Body of pancreas (tissue), 4 donors: ENCODE measurements around the gene ZNF497. TPM values are rescaled to one million over a fixed set of nuclear protein-coding genes. Genes with fewer than 3 reads are reported as not detected.

ENCODE experiments used
- ATAC-seq: fragments of 150-250 bp; one replicate; pipeline ENCODE4 v1.9.1; 2016
- DNase-seq, 4 donors: peaks; one replicate each; pipeline ENCODE4 v3.0.0-alpha.2; 2019
- H3K27ac ChIP-seq, 4 donors: fragments of 200-600 bp; sonication (generic); 1 replicate in 3 of 4; 2 replicates in 1 of 4; pipeline versions ENCODE4 v1.5.1 to v1.6.1; 2016 to 2019; ENCODE audit warnings: mild to moderate bottlenecking in 1 of 4, mixed read lengths in 1 of 4, moderate library complexity in 1 of 4
- H3K27me3 ChIP-seq, 2 donors: fragments of 200-600 bp; sonication (generic); one replicate each; pipeline ENCODE4 v1.6.0; 2016; ENCODE audit warnings: mild to moderate bottlenecking in 1 of 2
- H3K36me3 ChIP-seq, 2 donors: fragments of 200-600 bp; sonication (generic); replicated peaks in 1 of 2; 2 replicates each; pipeline ENCODE4 v1.5.1; 2016; ENCODE audit warnings: low read depth in 2 of 2; ENCODE audit not compliant: insufficient read depth in 1 of 2
- H3K4me1 ChIP-seq: fragments of 200-600 bp; sonication (generic); one replicate; pipeline ENCODE4 v1.6.0; 2016
- H3K4me3 ChIP-seq, 2 donors: fragments of 200-600 bp; sonication (generic); 1 replicate in 1 of 2; 2 replicates in 1 of 2; pipeline ENCODE4 v1.5.1; 2016 to 2019
- H3K9me3 ChIP-seq, 3 donors: fragments of 200-600 bp; sonication (generic); 1 replicate in 2 of 3; 2 replicates in 1 of 3; pipeline ENCODE4 v1.5.1; 2016
- CTCF ChIP-seq, 7 experiments: fragments of 450-650 bp in 4 of 7; fragments of 200-600 bp in 3 of 7; sonication (generic) in 3 of 7; IDR thresholded peaks; one replicate each; pipeline ENCODE4 v1.5.1; 2016 to 2019; ENCODE audit warnings: antibody characterized with exemption in 7 of 7
- POLR2A ChIP-seq, 3 donors: fragments of 450-650 bp; IDR thresholded peaks; one replicate each; pipeline ENCODE4 v1.6.1; 2016; ENCODE audit warnings: antibody characterized with exemption in 3 of 3, mild to moderate bottlenecking in 2 of 3
- WGBS, 2 donors: methylation state at CpG; one replicate each; pipeline ENCODE4 v1.1.5; 2017; 5-methylcytosine and 5-hydroxymethylcytosine counted together
- intact Hi-C: fragments of 100-400 bp; cut with DNase I; formaldehyde crosslinking; loops from one replicate; pipeline ENCODE4 v1.15.1; 2023
- total RNA-seq, 2 donors: library from RNA; depleted of rRNA; stranded (reverse); fragments of >200 nt; gene quantifications; one replicate each; pipeline ENCODE4 v1.1.0, GENCODE V29; 2016

The ZNF497 gene
- total RNA-seq, 2 donors from 2014 or later = 4.6 to 4.7 TPM

DNA sequence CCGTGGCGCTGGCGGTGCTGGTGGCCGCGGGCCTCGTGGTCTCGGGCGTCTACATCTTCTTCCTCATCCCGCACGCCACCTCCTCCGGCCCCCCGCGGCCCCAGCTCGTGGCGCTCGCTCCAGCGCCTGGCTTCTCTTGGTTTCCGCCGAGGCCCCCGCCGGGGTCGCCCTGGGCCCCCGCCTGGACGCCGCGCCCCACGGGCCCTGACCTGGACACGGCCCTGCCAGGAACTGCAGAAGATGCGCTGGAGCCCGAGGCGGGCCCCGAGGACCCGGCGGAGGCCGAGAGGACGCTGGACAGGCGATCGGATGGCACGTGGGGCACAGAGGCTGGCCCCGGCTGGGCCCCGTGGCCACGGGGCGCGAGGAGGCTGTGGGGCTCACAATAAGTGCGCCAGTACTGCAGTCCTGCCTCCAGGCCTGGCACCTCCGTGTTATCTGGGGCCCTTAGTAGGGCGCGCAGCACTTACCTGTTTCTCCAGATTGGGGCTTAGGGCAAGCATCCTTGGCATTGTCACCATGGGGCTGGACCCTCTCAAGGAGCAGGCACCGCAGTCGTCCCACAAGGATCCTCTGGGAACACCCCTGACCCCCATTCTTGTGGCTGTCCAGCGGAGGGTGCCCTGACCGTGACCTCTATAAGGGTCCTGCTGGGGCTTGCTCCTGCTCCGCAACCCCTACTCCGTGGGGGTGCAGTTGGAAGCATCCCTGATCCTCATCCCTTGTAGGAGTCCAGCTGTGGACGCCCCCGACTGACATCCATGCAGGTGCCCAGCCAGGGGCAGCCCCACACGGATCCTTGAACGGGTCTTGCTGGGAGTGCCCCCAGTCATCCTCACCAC is 34.4 kb upstream of the ZNF497 start:
- Histone ChIP-seq H3K4me3 (no peak overlapping the region), H3K27ac (no peak overlapping the region), H3K9me3 (no peaks in the 10 kb centered on the region), H3K36me3 (peaks cover 17 to 18% of the 10 kb centered on the region in 2 donors), H3K4me1 (peaks cover 22% of the 10 kb centered on the region), H3K27me3 (no peaks in the 10 kb centered on the region)
- ATAC-seq = no peak
- intact Hi-C loops = no loop called here
- 24 to 30% methylated on average over 6 to 51 of the region's 58 CpGs for WGBS, 2 donors
- TF ChIP-seq CTCF (IDR thresholded peaks at IDR 0.05) = no peak
- no peak for TF ChIP-seq POLR2A (IDR thresholded peaks at IDR 0.05)
- DNase-seq = no peak

GRCh38 chr19:58395979-58396627 is 33.6 kb upstream of the ZNF497 start:
- 5% methylated on average over 21 to 55 of the region's 75 CpGs for WGBS, 2 donors
- intact Hi-C loops = no loop called here
- H3K36me3 ChIP-seq = peaks cover 17 to 21% of the 10 kb centered on the region in 2 donors
- H3K9me3 ChIP-seq = no peaks in the 10 kb centered on the region
- TF ChIP-seq CTCF (IDR thresholded peaks at IDR 0.05) = no peak
- peak in 1 of 3 donors; percentile 26 for TF ChIP-seq POLR2A (IDR thresholded peaks at IDR 0.05)
- no peak overlapping the region for H3K27ac ChIP-seq
- DNase-seq = no peak
- H3K27me3 ChIP-seq = no peaks in the 10 kb centered on the region
- H3K4me1 ChIP-seq = peaks cover 26% of the 10 kb centered on the region
- no peak for ATAC-seq
- H3K4me3 ChIP-seq = no peak overlapping the region

DNA sequence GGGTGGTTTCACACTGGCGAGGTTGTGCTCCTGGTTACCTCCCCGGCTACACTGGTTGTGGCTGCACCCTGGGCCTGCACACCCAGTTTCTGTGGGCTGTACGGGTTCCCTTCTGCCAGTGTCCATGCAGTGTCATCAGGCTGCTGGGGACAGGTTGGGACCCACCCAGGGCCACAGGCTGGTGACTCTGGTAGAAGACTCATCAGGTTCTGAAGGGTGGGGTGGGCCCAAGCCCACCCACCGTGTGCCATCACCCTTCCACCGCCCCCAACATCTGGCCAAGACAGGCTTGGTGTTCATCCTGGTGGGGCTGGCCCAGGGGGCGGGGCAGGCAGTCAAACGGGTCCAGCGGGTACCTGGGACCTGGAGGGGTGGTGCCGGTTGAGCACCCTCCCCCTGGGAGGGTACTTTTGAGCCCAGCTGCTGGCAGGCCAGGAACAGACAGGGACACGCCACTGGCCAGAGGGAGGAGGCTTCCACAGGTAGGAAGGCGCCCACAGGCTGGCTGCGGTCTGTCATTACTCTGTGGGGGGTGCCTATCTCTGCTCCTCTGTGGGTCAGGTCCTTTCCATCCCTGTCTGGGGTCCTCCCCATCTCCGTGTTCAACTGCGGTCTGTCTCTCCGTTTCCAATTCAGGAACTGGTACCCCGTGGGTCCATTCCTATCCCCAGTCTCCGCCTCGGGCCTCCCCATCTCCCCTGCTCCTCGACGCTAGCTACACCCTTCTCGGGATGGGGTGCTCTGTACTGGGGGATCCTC is 32.8 kb upstream of the ZNF497 start, which contains the start of gene RNF225:
TSS of gene RNF225 (plus strand) at position 437 of the 759 bp plus-strand sequence. CDS start 434 bp downstream, outside the sequence.
- peaks cover 17 to 23% of the 10 kb centered on the region in 2 donors for H3K36me3 ChIP-seq
- H3K4me1 ChIP-seq = peaks cover 27% of the 10 kb centered on the region
- H3K9me3 ChIP-seq = no peaks in the 10 kb centered on the region
- intact Hi-C loops = no loop called here
- WGBS, 2 donors = 28 to 30% methylated on average over 10 to 20 of the region's 21 CpGs
- TF ChIP-seq CTCF (IDR thresholded peaks at IDR 0.05) = no peak
- TF ChIP-seq POLR2A (IDR thresholded peaks at IDR 0.05) = peak in 2 of 3 donors; percentile 4 to 30
- ATAC-seq (peak; percentile 63), DNase-seq (peak in 2 of 4 donors; percentile 43 to 48)
- no peaks in the 10 kb centered on the region for H3K27me3 ChIP-seq
- H3K27ac ChIP-seq = no peak within 1 kb of the TSS
- H3K4me3 ChIP-seq = no peak within 1 kb of the TSS

DNA sequence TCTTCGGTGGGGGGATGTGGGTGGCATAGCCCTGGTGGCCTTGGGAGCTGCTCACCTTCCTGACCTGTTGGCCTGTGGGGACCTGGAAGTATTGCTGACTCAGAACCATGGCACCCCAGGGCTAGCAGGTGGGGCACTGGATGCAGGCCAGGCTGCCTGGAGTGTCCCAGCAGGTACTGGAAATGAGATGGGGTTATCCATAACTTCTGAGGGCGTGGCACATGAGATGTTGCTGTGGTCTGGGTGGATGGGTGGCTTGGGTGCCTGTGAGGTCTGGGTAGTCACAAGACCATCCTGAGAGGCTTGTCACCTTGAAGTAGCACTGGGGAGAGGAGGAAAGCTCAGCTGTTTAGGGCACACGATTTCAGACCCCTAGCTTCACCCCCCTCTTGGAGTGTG is 32.3 kb upstream of the ZNF497 start:
- no peaks in the 10 kb centered on the region for H3K9me3 ChIP-seq
- ATAC-seq (no peak), DNase-seq (no peak)
- H3K4me1 ChIP-seq = peaks cover 30% of the 10 kb centered on the region
- TF ChIP-seq CTCF (IDR thresholded peaks at IDR 0.05) = no peak
- TF ChIP-seq POLR2A (IDR thresholded peaks at IDR 0.05) = no peak
- WGBS, 2 donors = 72% methylated on average over 3 of the region's 3 CpGs; no CpG with 5 or more reads in 1 of the 2 donors
- intact Hi-C loops = no loop called here
- no peak overlapping the region for H3K27ac ChIP-seq
- H3K36me3 ChIP-seq = peaks cover 17 to 23% of the 10 kb centered on the region in 2 donors
- H3K27me3 ChIP-seq = no peaks in the 10 kb centered on the region
- no peak overlapping the region for H3K4me3 ChIP-seq
